ENCODE measurements around the gene DCC.

Gene DCC

DNA sequence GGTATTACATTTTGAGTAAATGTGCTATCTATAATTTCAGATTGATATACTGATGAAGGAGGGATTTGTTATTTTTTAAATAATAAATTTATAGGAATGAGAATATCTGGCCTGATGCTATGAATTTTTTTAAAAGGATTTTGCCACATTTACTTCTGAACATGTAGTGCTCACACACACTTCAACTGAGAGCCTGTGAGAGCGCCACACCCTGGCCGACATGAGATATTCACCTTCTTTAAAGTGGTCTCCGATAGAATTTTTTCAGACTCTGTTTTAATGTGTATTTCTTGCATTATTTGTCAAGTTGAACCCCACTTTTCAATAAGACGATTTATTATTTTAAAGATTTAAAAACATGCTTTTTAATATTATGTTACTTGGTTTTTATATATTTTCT, 813.3 kb downstream of the DCC start:
- H4K20me1 ChIP-seq (ENCODE audit: insufficient read depth, low read length, poor library complexity, severe bottlenecking), result no peaks in the 10 kb centered on the region
- no peak overlapping the region for H3K4me3 ChIP-seq (ENCODE audit: low read length, poor library complexity, severe bottlenecking)
- no peaks in the 10 kb centered on the region for H3K27me3 ChIP-seq (ENCODE audit: insufficient read depth, low read length, poor library complexity, severe bottlenecking)
- no peaks in the 10 kb centered on the region for H3F3A ChIP-seq (ENCODE audit: low read depth)
- H3K9me3 ChIP-seq (ENCODE audit: insufficient read depth, low read depth, low read length), result no peaks in the 10 kb centered on the region
- no peak for TF ChIP-seq EZH2phosphoT487 (IDR thresholded peaks at IDR 0.05; ENCODE audit: borderline replicate concordance)
- TF ChIP-seq, protein P1, sequence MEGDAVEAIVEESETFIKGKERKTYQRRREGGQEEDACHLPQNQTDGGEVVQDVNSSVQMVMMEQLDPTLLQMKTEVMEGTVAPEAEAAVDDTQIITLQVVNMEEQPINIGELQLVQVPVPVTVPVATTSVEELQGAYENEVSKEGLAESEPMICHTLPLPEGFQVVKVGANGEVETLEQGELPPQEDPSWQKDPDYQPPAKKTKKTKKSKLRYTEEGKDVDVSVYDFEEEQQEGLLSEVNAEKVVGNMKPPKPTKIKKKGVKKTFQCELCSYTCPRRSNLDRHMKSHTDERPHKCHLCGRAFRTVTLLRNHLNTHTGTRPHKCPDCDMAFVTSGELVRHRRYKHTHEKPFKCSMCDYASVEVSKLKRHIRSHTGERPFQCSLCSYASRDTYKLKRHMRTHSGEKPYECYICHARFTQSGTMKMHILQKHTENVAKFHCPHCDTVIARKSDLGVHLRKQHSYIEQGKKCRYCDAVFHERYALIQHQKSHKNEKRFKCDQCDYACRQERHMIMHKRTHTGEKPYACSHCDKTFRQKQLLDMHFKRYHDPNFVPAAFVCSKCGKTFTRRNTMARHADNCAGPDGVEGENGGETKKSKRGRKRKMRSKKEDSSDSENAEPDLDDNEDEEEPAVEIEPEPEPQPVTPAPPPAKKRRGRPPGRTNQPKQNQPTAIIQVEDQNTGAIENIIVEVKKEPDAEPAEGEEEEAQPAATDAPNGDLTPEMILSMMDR (conservative IDR thresholded peaks at IDR 0.05; ENCODE audit: low read length), result peak; percentile 54
- no peaks in the 10 kb centered on the region for H3K9me2 ChIP-seq (replicated peaks; ENCODE audit: low read depth, low read length)
- no peak overlapping the region for H3K4me2 ChIP-seq (ENCODE audit: low read depth, low read length, poor library complexity, severe bottlenecking)
- H3K79me2 ChIP-seq (ENCODE audit: insufficient read depth, low read length), result no peaks in the 10 kb centered on the region
- no peak overlapping the region for H2AFZ ChIP-seq (ENCODE audit: low read length)
- H3K4me1 ChIP-seq (ENCODE audit: insufficient read depth, low read length, poor library complexity, severe bottlenecking), result no peaks in the 10 kb centered on the region
- H3K9ac ChIP-seq (ENCODE audit: low read depth, low read length, poor library complexity, severe bottlenecking), result no peak overlapping the region
- H3K36me3 ChIP-seq (ENCODE audit: insufficient read depth, low read length), result no peaks in the 10 kb centered on the region

DNA sequence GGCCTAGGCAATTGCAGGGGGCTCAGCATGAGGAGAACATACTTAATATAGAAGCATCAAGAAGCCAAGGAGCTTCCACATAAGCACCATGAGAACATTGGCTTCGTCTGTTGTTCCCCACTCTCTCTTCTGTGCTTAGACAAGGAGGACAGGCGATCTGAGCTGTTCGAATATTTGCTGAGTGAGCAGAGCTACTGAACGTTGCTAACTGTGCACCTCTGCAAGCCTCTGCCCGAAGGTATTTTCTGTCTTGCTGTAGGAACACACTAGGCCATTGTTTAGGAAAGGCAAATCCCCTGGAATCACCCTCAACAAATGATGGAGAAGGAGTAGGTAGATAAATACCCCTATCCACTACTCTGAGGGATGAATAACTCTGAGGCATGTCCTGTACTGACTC, 813.8 kb downstream of the DCC start:
- Histone ChIP-seq H3K4me2 (ENCODE audit: low read depth, low read length, poor library complexity, severe bottlenecking) (no peak overlapping the region), H2AFZ (ENCODE audit: low read length) (no peak overlapping the region)
- no peak for TF ChIP-seq EZH2phosphoT487 (IDR thresholded peaks at IDR 0.05; ENCODE audit: borderline replicate concordance)
- TF ChIP-seq, protein P1 (conservative IDR thresholded peaks at IDR 0.05; ENCODE audit: low read length), result no peak

DNA sequence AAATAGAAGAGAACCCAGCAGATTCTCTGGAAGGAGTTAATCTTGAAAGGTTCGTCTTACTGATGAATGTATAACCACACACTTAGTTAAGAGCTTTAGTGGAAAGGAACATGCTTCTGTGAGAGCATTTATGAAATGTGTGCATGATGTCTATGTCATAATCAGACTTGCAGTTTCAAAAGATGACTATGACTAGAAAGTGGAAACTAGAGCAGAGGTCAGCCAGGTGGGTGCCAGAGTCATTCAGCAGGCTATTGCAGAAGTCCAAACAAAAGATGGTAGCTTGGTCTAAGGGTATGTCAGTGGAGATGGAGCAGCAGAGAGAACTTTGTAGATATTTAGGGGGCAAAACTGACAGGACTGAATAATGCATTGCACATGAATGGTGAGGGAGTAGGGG, 825.8 kb downstream of the DCC start:
- Histone ChIP-seq H3K79me2 (ENCODE audit: insufficient read depth, low read length) (no peaks in the 10 kb centered on the region), H3F3A (ENCODE audit: low read depth) (no peaks in the 10 kb centered on the region), H3K27me3 (ENCODE audit: insufficient read depth, low read length, poor library complexity, severe bottlenecking) (no peaks in the 10 kb centered on the region), H3K9ac (ENCODE audit: low read depth, low read length, poor library complexity, severe bottlenecking) (no peak overlapping the region), H3K4me3 (ENCODE audit: low read length, poor library complexity, severe bottlenecking) (no peak overlapping the region), H3K9me3 (ENCODE audit: insufficient read depth, low read depth, low read length) (no peaks in the 10 kb centered on the region), H3K36me3 (ENCODE audit: insufficient read depth, low read length) (no peaks in the 10 kb centered on the region), H2AFZ (ENCODE audit: low read length) (no peak overlapping the region), H3K4me1 (ENCODE audit: insufficient read depth, low read length, poor library complexity, severe bottlenecking) (no peaks in the 10 kb centered on the region), H3K9me2 (replicated peaks; ENCODE audit: low read depth, low read length) (no peaks in the 10 kb centered on the region), H4K20me1 (ENCODE audit: insufficient read depth, low read length, poor library complexity, severe bottlenecking) (no peaks in the 10 kb centered on the region), H3K4me2 (ENCODE audit: low read depth, low read length, poor library complexity, severe bottlenecking) (no peak overlapping the region)
- TF ChIP-seq EZH2phosphoT487 (IDR thresholded peaks at IDR 0.05; ENCODE audit: borderline replicate concordance), result no peak
- TF ChIP-seq, protein P1 (conservative IDR thresholded peaks at IDR 0.05; ENCODE audit: low read length), result no peak

More for the DNA sequence above, 813.8 kb downstream of the DCC start:
- Histone ChIP-seq H3K4me1 (ENCODE audit: insufficient read depth, low read length, poor library complexity, severe bottlenecking) (no peaks in the 10 kb centered on the region), H3K9ac (ENCODE audit: low read depth, low read length, poor library complexity, severe bottlenecking) (no peak overlapping the region), H4K20me1 (ENCODE audit: insufficient read depth, low read length, poor library complexity, severe bottlenecking) (no peaks in the 10 kb centered on the region), H3K27me3 (ENCODE audit: insufficient read depth, low read length, poor library complexity, severe bottlenecking) (no peaks in the 10 kb centered on the region), H3K79me2 (ENCODE audit: insufficient read depth, low read length) (no peaks in the 10 kb centered on the region), H3K4me3 (ENCODE audit: low read length, poor library complexity, severe bottlenecking) (no peak overlapping the region), H3K36me3 (ENCODE audit: insufficient read depth, low read length) (no peaks in the 10 kb centered on the region), H3K9me3 (ENCODE audit: insufficient read depth, low read depth, low read length) (no peaks in the 10 kb centered on the region), H3K9me2 (replicated peaks; ENCODE audit: low read depth, low read length) (no peaks in the 10 kb centered on the region), H3F3A (ENCODE audit: low read depth) (no peaks in the 10 kb centered on the region)

All from Loucy (cell line).